NCI-H82 treated with DMSO at 0.1 percent for 48 hours (cell line): ENCODE data around the gene WDR46.
A peak's percentile ranks its signal among the peaks of the same experiment; 100 is the strongest.

Source experiments
- DNase-seq: peaks from one replicate; lab custom pipeline; 2025; ENCODE audit not compliant: unreplicated experiment; lab: John Stamatoyannopoulos, UW

The WDR46 gene

GRCh38 chr6:33288921-33289783 lies at the start of gene WDR46, which contains the start of gene PFDN6:
WDR46 (minus strand) TSS chr6:33289239; CDS start chr6:33289170, 69 bp downstream.
PFDN6 (plus strand) TSS chr6:33289601; CDS start chr6:33289857, 256 bp downstream.
- peak; percentile 96 for DNase-seq

- DNase-seq: no peak
Measured at GRCh38 chr6:33336495-33336894, 47.5 kb upstream of the WDR46 start.

GRCh38 chr6:33335916-33336315 lies 46.9 kb upstream of the WDR46 start:
- DNase-seq: no peak

GRCh38 chr6:33333666-33334065 lies 44.6 kb upstream of the WDR46 start:
- no peak for DNase-seq

- no peak for DNase-seq
Measured at GRCh38 chr6:33330736-33331135, 41.7 kb upstream of the WDR46 start.

GRCh38 chr6:33329058-33329457 lies 40.0 kb upstream of the WDR46 start:
- no peak for DNase-seq

GRCh38 chr6:33324125-33324524 lies 35.1 kb upstream of the WDR46 start:
- DNase-seq: no peak

GRCh38 chr6:33323623-33323948 lies 34.5 kb upstream of the WDR46 start:
- no peak for DNase-seq

GRCh38 chr6:33321227-33321626 lies 32.2 kb upstream of the WDR46 start:
- no peak for DNase-seq

- DNase-seq: no peak
Measured at GRCh38 chr6:33320315-33321181, 31.5 kb upstream of the WDR46 start.

GRCh38 chr6:33319939-33320314 lies 30.9 kb upstream of the WDR46 start:
- no peak for DNase-seq

- no peak for DNase-seq
Measured at GRCh38 chr6:33318426-33319073, 29.5 kb upstream of the WDR46 start.

GRCh38 chr6:33317669-33318425 lies 28.8 kb upstream of the WDR46 start, which contains the start of gene ZBTB22:
ZBTB22 (minus strand) TSS chr6:33317744; CDS start chr6:33316916, 828 bp downstream.
- DNase-seq: peak; percentile 97

GRCh38 chr6:33317419-33317668 lies 28.3 kb upstream of the WDR46 start:
- no peak for DNase-seq

GRCh38 chr6:33316603-33317418 lies 27.8 kb upstream of the WDR46 start:
- no peak for DNase-seq

GRCh38 chr6:33315793-33316602 lies 27.0 kb upstream of the WDR46 start:
- no peak for DNase-seq

- DNase-seq: no peak
Measured at GRCh38 chr6:33314943-33315792, 26.1 kb upstream of the WDR46 start.

- no peak for DNase-seq
Measured at GRCh38 chr6:33314515-33314942, 25.5 kb upstream of the WDR46 start.
